Ectodermal cell (in vitro differentiated cells): ENCODE measurements around the gene PLSCR3. TPM values are rescaled to one million over a fixed set of nuclear protein-coding genes. Genes with fewer than 3 reads are reported as not detected.

ENCODE experiments used
- H3K27ac ChIP-seq: 2 replicates; pipeline ENCODE4 v1.7.0; 2013; ENCODE audit warnings: mild to moderate bottlenecking, low read depth, low read length; ENCODE audit not compliant: insufficient read depth, poor library complexity, severe bottlenecking
- H3K27me3 ChIP-seq: 2 replicates; pipeline ENCODE4 v1.7.0; 2013; ENCODE audit warnings: mild to moderate bottlenecking, low read length; ENCODE audit not compliant: insufficient read depth, control insufficient read depth, poor library complexity, severe bottlenecking
- H3K36me3 ChIP-seq: one replicate; pipeline ENCODE4 v1.7.0; 2013; ENCODE audit warnings: low read length; ENCODE audit not compliant: control insufficient read depth, insufficient read depth
- H3K4me1 ChIP-seq: one replicate; pipeline ENCODE4 v1.7.0; 2013; ENCODE audit warnings: low read length; ENCODE audit not compliant: control insufficient read depth, insufficient read depth
- H3K4me3 ChIP-seq: 2 replicates; pipeline ENCODE4 v1.7.0; 2013; ENCODE audit warnings: low read depth, low read length, control low read depth; ENCODE audit not compliant: insufficient read depth
- H3K9me3 ChIP-seq: 2 replicates; pipeline ENCODE4 v1.7.0; 2013; ENCODE audit warnings: mild to moderate bottlenecking, low read length, moderate library complexity; ENCODE audit not compliant: control insufficient read depth
- WGBS, 2 experiments: methylation state at CpG; one replicate each; pipeline ENCODE4 v1.1.7; 2013; ENCODE audit warnings: missing lambda C conversion rate in 2 of 2; 5-methylcytosine and 5-hydroxymethylcytosine counted together
- polyA plus RNA-seq, 4 experiments: library from polyadenylated mRNA; stranded (reverse); fragments of 50-300 nt; gene quantifications; one replicate each; pipeline ENCODE4 v1.2.3, GENCODE V29; 2013

Gene PLSCR3
- 36.8 TPM for polyA plus RNA-seq (2013, experiment 1 of 4)
- 39.2 TPM for polyA plus RNA-seq (2013, experiment 2 of 4)
- polyA plus RNA-seq (2013, experiment 3 of 4): 35.7 TPM
- 37.2 TPM for polyA plus RNA-seq (2013, experiment 4 of 4)

DNA sequence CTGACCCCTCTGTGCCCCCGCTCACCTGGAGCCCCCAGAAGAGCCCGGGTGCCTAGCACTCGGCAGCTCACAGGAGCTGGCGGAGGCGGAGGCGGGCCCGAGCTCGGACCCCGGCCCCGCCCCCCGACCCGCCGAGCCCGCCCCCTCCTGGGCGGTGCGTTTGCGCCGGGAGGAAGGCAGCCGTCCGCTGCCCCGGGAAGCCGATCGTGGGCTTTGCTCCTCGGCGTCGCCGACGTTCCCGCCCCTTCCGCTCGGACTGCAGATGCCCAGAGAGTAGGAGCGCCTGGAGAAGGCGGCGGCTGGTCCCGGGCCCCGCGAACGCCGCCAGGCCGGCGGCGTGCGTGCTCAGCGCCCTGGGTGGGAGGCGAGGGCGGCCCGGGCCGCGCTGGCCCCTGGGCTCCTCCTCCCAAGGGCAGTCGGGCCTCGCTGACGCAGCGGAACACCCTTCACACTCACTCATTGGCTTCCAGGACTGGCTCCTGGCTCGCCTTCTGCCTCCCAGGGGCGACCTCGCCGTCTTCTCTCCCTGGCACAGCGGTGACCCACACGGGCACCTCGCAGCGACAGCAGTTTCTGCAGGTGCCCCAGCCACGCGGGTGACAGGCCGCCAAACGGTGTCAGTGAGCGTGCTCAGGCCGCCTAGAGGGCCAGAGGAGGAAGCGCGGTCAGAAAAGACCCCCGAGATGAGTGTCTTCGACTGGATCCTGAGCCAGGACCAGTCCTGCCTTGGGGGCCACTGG is at the start of gene PLSCR3:
Gene PLSCR3, minus strand, starts transcription at position 74 of the 740 bp plus-strand sequence. CDS start 415 bp downstream, outside the sequence.
- Histone ChIP-seq H3K9me3 (no peaks in the 10 kb centered on the region), H3K4me3 (peak within 1 kb of the TSS; percentile 85), H3K4me1 (no peaks in the 10 kb centered on the region), H3K27me3 (no peaks in the 10 kb centered on the region), H3K36me3 (peaks cover 6% of the 10 kb centered on the region), H3K27ac (peak within 1 kb of the TSS; percentile 72)
- 0 to 1% methylated on average over 71 of the region's 71 CpGs for WGBS, 2 experiments

DNA sequence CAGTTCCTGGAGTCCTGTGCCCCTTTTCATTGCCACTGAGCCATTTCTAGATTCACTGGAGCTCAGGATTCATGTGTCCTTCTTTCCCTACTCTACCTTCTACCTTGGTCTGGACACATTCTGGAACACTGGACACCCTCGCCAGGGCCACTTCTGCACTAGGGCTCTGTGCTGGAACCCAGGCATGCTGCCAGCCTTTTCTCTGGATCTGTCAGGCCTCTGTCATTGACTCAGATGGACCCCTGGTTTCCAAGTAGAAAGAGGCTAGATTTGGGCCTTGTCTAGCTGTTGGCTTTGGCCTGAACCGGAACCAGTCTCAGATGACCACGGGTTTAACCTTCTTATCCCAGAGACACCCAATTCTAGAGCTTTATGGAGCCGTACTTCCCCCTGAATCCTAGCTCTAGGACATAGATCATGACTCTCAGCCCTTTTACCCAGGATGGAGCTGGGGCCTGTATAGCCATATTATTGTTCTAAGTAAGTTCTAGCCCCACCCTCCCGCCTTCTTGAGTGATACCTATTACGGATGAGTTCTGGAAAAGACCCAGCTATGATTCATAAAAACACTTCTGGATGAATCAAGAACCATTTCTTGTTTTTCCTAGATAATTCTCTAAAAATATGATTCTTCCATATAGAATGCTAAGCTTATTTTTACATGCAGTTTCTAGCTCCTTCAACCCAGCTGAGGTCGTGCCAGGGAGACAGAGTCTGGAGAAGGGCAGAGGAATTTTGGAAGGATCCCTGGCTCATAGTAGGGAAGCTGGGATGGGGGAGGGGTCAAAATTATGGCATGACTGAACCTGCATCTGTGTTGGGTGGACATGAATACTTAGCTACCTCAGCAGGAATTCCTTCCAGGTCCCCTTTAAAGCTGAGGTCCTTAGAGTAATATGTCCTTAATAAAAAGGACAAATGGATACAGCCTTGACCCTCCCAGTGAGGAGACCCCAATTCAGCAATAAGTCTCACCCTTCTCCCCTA is 49.5 kb upstream of the PLSCR3 start:
- Histone ChIP-seq H3K9me3 (no peaks in the 10 kb centered on the region), H3K27me3 (peaks cover 33% of the 10 kb centered on the region), H3K4me1 (peaks cover 31% of the 10 kb centered on the region), H3K27ac (no peak overlapping the region), H3K4me3 (no peak overlapping the region), H3K36me3 (no peaks in the 10 kb centered on the region)
- 84 to 89% methylated on average over 7 of the region's 7 CpGs for WGBS, 2 experiments

DNA sequence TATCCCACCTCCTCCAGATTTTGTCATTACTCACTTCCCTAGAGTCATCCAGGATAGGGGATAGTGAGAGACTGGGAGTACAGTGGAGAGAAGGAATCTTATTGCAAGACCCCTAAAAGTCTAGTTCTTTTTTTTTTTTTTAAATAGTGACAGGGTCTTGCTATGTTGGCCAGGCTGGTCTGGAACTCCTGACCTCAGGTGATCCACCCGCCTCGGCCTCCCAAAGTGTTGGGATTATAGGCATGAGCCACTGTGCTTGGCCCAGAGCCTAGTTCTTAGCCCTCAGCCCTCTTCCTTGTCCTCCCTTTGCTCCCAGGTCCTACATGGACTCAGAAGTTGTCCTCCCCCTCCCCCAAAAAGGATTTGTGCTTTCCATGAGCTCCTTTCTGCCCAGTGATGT is 47.8 kb upstream of the PLSCR3 start:
- 86 to 94% methylated on average over 2 of the region's 2 CpGs for WGBS, 2 experiments
- Histone ChIP-seq H3K27ac (no peak overlapping the region), H3K4me3 (no peak overlapping the region), H3K36me3 (no peaks in the 10 kb centered on the region), H3K27me3 (peaks cover 50% of the 10 kb centered on the region), H3K4me1 (peaks cover 40% of the 10 kb centered on the region), H3K9me3 (no peaks in the 10 kb centered on the region)

DNA sequence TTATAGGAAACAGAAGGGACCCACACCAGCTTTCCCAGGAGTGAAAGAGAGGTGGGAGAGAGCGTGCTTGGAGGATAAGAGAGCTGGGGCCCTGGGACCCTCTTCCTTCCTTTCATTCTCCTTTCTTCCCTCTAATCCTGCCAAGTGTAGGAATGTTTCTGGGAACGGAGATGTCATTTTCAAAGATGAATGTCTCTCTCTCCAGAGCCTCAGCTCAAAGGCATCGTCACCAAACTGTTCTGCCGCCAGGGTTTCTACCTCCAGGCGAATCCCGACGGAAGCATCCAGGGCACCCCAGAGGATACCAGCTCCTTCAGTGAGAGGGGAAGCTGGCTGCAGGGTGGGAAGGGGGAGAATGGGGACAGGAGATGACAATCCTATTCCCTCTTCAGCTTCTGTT is 46.9 kb upstream of the PLSCR3 start:
- Histone ChIP-seq H3K36me3 (no peaks in the 10 kb centered on the region), H3K9me3 (no peaks in the 10 kb centered on the region), H3K27ac (no peak overlapping the region), H3K4me1 (peaks cover 31% of the 10 kb centered on the region), H3K4me3 (no peak overlapping the region), H3K27me3 (peaks cover 58% of the 10 kb centered on the region)
- 34 to 38% methylated on average over 6 to 7 of the region's 7 CpGs for WGBS, 2 experiments

DNA sequence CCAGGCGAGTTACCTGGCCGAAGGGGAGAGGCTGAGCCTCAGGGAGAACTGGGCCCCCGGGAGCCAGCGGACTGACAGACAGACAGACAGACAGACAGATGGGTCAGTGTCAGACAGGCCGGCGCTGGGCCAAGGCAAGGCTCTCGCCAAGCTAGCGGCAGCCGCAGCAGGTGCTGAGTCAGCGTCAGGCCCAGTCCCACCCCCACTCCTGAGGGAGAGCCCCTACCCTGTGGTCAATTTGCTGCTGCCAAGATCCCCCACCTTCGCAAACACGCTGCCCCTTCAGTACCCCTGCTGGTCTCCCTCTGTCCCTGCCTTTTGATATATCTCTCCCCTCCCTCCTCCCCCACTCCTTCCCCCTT is 46.5 kb upstream of the PLSCR3 start:
- peaks cover 63% of the 10 kb centered on the region for H3K27me3 ChIP-seq
- no peaks in the 10 kb centered on the region for H3K36me3 ChIP-seq
- H3K4me1 ChIP-seq: peaks cover 27% of the 10 kb centered on the region
- WGBS, 2 experiments: 0 to 1% methylated on average over 12 of the region's 12 CpGs
- no peaks in the 10 kb centered on the region for H3K9me3 ChIP-seq
- no peak overlapping the region for H3K27ac ChIP-seq
- H3K4me3 ChIP-seq: peak overlapping the region; percentile 74

DNA sequence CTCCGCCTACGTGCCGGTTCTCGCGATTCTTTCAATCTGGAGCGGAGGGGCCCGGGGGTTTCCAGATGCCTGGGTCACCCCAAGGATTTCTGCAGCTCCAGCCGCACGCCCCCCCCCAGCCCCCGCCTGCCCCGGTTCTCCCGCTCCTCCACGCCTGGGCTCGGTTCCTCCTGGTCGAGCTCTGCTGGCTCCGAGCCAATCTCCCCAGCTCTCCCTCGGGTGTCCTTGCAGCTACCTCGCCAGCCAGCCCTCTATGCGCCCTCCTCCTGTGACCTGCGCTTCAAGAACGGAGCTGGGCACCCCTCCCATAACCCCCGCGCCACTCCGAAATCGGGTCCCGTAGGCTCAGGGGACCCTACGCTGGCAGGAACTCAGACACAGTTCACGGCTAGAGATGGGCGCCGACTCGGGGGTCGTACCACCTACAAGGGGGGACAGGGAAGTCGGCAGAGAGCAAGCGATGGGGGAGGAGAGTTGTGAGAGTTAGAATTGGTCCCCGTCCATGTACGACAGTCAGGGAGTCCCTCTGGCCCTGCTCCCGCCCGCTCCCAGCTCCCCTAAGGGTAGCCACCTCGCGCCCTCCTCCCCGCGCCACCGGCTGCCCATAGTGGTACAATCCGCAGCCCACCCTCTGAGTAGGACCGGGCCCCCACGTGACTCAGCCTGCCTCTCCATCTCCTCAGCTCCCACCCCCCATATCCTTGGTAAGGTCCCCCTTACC is 45.9 kb upstream of the PLSCR3 start:
- H3K36me3 ChIP-seq: no peaks in the 10 kb centered on the region
- no peaks in the 10 kb centered on the region for H3K9me3 ChIP-seq
- 0% methylated on average over 46 of the region's 46 CpGs for WGBS, 2 experiments
- H3K4me1 ChIP-seq: peaks cover 27% of the 10 kb centered on the region
- peak overlapping the region; percentile 79 for H3K27ac ChIP-seq
- H3K4me3 ChIP-seq: peak overlapping the region; percentile 74
- H3K27me3 ChIP-seq: peaks cover 68% of the 10 kb centered on the region

DNA sequence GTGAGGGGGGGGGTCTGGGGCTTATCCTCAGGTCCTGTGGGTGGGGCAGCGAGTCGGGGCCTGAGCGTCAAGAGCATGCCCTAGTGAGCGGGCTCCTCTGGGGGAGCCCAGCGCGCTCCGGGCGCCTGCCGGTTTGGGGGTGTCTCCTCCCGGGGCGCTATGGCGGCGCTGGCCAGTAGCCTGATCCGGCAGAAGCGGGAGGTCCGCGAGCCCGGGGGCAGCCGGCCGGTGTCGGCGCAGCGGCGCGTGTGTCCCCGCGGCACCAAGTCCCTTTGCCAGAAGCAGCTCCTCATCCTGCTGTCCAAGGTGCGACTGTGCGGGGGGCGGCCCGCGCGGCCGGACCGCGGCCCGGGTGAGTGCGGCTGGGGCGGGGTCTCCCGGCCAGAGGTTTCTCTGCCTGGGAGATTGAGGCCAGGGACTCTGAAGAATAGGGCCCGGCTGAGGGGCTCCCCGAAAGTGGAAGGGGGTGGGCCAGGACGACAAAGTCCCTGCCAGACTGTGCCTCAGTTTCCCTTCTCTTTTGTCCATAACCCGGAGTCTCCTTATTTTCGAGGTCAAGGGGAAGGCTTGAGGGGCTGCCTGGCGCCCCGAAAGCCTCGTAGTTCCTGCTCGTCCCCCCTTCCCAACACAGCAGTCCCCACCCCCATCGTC is 45.3 kb upstream of the PLSCR3 start, which contains the start of gene FGF11:
Gene FGF11, plus strand, starts transcription at position 51 of the 651 bp plus-strand sequence. Its CDS starts 109 bp downstream, at position 160.
- Histone ChIP-seq H3K27ac (peak within 1 kb of the TSS; percentile 79), H3K4me3 (peak within 1 kb of the TSS; percentile 74), H3K27me3 (peaks cover 69% of the 10 kb centered on the region), H3K4me1 (peaks cover 27% of the 10 kb centered on the region), H3K9me3 (no peaks in the 10 kb centered on the region), H3K36me3 (no peaks in the 10 kb centered on the region)
- WGBS, 2 experiments: 1 to 2% methylated on average over 50 of the region's 50 CpGs

DNA sequence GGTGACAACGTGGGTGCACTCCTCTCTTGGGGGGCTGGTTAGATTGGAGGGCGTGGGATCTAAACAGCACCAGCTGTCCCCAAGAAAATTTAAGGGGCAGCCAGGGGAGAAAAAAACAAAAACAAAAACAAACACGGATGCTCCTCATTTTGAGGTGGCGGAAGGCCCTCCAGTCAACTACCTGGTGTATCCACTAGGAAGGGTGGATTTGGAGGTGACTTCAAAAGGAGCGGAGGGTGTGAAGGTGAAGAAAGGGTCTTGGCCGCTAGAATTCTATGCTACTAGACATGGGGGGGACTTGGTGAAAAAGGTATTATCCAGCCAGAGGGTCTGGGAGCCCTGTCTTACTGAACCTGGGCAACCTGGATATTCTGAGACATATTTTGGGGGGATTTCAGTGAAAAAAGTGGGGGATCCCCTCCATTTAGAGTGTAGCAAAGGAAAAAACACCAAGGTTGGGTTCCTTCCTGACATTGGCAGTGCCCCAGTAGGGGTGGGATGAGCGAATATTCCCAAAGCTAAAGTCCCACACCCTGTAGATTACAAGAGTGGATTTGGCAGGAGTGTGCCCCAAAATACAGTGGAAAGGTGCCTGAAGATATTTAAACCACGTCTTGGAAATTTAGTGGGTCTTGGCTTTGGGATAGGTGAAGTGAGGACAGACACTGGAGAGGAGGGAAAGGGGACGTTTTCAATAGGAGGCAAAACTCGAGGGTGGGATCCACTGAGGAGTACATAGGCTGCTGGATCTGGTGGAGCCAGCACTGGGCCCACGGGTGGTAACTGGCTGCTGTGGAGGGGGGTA is 44.5 kb upstream of the PLSCR3 start:
- H3K27ac ChIP-seq: no peak overlapping the region
- H3K4me3 ChIP-seq: peak overlapping the region; percentile 41
- peaks cover 62% of the 10 kb centered on the region for H3K27me3 ChIP-seq
- no peaks in the 10 kb centered on the region for H3K36me3 ChIP-seq
- H3K4me1 ChIP-seq: peaks cover 22% of the 10 kb centered on the region
- no peaks in the 10 kb centered on the region for H3K9me3 ChIP-seq
- WGBS, 2 experiments: 28 to 31% methylated on average over 11 of the region's 11 CpGs
